ENCODE results near the gene UPF1. TPM values are rescaled to one million over a fixed set of nuclear protein-coding genes. Genes with fewer than 3 reads are reported as not detected.

The UPF1 gene
- total and polyA plus RNA-seq, 2 of the 13 experiments (the other 11 are each of a cell fraction or from before 2014, with no cell fraction given) = 16.9 to 41.8 TPM

- TF ChIP-seq ZNF281 (CRISPR knock-in tag; IDR thresholded peaks at IDR 0.05; ENCODE audit: borderline replicate concordance) = no peak
- TF ChIP-seq, protein P1, sequence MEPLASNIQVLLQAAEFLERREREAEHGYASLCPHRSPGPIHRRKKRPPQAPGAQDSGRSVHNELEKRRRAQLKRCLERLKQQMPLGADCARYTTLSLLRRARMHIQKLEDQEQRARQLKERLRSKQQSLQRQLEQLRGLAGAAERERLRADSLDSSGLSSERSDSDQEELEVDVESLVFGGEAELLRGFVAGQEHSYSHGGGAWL (CRISPR knock-in tag; IDR thresholded peaks at IDR 0.05) = 0 out of 2 replicates have a peak, but pooled peaks have one; percentile 28
- TF ChIP-seq, protein P2, sequence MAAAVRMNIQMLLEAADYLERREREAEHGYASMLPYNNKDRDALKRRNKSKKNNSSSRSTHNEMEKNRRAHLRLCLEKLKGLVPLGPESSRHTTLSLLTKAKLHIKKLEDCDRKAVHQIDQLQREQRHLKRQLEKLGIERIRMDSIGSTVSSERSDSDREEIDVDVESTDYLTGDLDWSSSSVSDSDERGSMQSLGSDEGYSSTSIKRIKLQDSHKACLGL (CRISPR knock-in tag; IDR thresholded peaks at IDR 0.05) = 0 out of 2 replicates have a peak, but pooled peaks have one; percentile 29
- TF ChIP-seq MAFG (CRISPR knock-in tag; IDR thresholded peaks at IDR 0.05) = no peak
- TF ChIP-seq ZNF883 (CRISPR knock-in tag; IDR thresholded peaks at IDR 0.05; ENCODE audit: not compliant biosample characterization) = peak; percentile 58
- 0 out of 2 replicates have a peak, but pooled peaks have one; percentile 70 for TF ChIP-seq ZNF296 (CRISPR knock-in tag; conservative IDR thresholded peaks at IDR 0.05)
- TF ChIP-seq KDM4B (CRISPR knock-in tag; IDR thresholded peaks at IDR 0.05) = no peak
- TF ChIP-seq, protein P3, sequence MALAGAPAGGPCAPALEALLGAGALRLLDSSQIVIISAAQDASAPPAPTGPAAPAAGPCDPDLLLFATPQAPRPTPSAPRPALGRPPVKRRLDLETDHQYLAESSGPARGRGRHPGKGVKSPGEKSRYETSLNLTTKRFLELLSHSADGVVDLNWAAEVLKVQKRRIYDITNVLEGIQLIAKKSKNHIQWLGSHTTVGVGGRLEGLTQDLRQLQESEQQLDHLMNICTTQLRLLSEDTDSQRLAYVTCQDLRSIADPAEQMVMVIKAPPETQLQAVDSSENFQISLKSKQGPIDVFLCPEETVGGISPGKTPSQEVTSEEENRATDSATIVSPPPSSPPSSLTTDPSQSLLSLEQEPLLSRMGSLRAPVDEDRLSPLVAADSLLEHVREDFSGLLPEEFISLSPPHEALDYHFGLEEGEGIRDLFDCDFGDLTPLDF (CRISPR knock-in tag; IDR thresholded peaks at IDR 0.05) = no peak
- peak; percentile 75 for TF ChIP-seq ZFX (CRISPR knock-in tag; IDR thresholded peaks at IDR 0.05; ENCODE audit: low read depth)
- 0 out of 2 replicates have a peak, but pooled peaks have one; percentile 31 for TF ChIP-seq ZIK1 (CRISPR knock-in tag; IDR thresholded peaks at IDR 0.05; ENCODE audit: borderline replicate concordance, low read depth)
- TF ChIP-seq ARNTL (CRISPR knock-in tag; IDR thresholded peaks at IDR 0.05) = 0 out of 2 replicates have a peak, but pooled peaks have one; percentile 35
- no peak for TF ChIP-seq HDAC6 (IDR thresholded peaks at IDR 0.05; ENCODE audit: low read depth, low read length)
- no peak for TF ChIP-seq AHR (CRISPR knock-in tag; IDR thresholded peaks at IDR 0.05)
- no peak for TF ChIP-seq ARHGAP35 (CRISPR knock-in tag; IDR thresholded peaks at IDR 0.05; ENCODE audit: borderline replicate concordance)
- TF ChIP-seq ONECUT2 (CRISPR knock-in tag; IDR thresholded peaks at IDR 0.05) = no peak
- no peak for TF ChIP-seq EEA1 (CRISPR knock-in tag; IDR thresholded peaks at IDR 0.05; ENCODE audit: borderline replicate concordance)
- peak; percentile 75 for TF ChIP-seq ZNF547 (CRISPR knock-in tag; IDR thresholded peaks at IDR 0.05)
- TF ChIP-seq TCF7L2 (IDR thresholded peaks at IDR 0.05; ENCODE audit: low read depth, low read length) = no peak
- TF ChIP-seq, protein P4, sequence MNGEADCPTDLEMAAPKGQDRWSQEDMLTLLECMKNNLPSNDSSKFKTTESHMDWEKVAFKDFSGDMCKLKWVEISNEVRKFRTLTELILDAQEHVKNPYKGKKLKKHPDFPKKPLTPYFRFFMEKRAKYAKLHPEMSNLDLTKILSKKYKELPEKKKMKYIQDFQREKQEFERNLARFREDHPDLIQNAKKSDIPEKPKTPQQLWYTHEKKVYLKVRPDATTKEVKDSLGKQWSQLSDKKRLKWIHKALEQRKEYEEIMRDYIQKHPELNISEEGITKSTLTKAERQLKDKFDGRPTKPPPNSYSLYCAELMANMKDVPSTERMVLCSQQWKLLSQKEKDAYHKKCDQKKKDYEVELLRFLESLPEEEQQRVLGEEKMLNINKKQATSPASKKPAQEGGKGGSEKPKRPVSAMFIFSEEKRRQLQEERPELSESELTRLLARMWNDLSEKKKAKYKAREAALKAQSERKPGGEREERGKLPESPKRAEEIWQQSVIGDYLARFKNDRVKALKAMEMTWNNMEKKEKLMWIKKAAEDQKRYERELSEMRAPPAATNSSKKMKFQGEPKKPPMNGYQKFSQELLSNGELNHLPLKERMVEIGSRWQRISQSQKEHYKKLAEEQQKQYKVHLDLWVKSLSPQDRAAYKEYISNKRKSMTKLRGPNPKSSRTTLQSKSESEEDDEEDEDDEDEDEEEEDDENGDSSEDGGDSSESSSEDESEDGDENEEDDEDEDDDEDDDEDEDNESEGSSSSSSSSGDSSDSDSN (CRISPR knock-in tag; IDR thresholded peaks at IDR 0.05) = peak; percentile 90
- TF ChIP-seq HNRNPK (IDR thresholded peaks at IDR 0.05; ENCODE audit: low read depth, low read length, poor library complexity, severe bottlenecking) = peak; percentile 18
- TF ChIP-seq ATM (IDR thresholded peaks at IDR 0.05; ENCODE audit: borderline replicate concordance) = no peak
Observed at GRCh38 chr19:18895038-18895823, 63.5 kb downstream of the UPF1 start (continued).

Measured in HepG2 (cell line).